Mucosa of descending colon (tissue), 3 donors: ENCODE measurements around the gene DNAAF2. TPM values are rescaled to one million over a fixed set of nuclear protein-coding genes. Genes with fewer than 3 reads are reported as not detected.

Source experiments
- ATAC-seq: fragments of 200-7000 bp; cut with Tn5 transposase; one replicate; pipeline ENCODE4 v1.9.1; 2020; ENCODE audit warnings: mild to moderate bottlenecking, moderate library complexity
- DNase-seq, 3 donors: peaks; one replicate each; pipeline ENCODE4 v3.0.0-alpha.2; 2020
- H3K36me3 ChIP-seq: fragments of 200-600 bp; one replicate; pipeline ENCODE4 v1.8.0; 2021; ENCODE audit warnings: low read depth, mild to moderate bottlenecking
- H3K4me1 ChIP-seq: fragments of 200-600 bp; one replicate; pipeline ENCODE4 v1.8.0; 2021; ENCODE audit warnings: low read depth, mild to moderate bottlenecking
- H3K4me3 ChIP-seq: fragments of 200-600 bp; one replicate; pipeline ENCODE4 v1.8.0; 2021; ENCODE audit warnings: mild to moderate bottlenecking
- H3K9me3 ChIP-seq: fragments of 200-600 bp; one replicate; pipeline ENCODE4 v1.8.0; 2021; ENCODE audit warnings: mild to moderate bottlenecking
- CTCF ChIP-seq: fragments of 200-600 bp; IDR thresholded peaks from one replicate; pipeline ENCODE4 v1.8.0; 2022; ENCODE audit warnings: antibody characterized with exemption, mild to moderate bottlenecking
- intact Hi-C, 2 donors: fragments of 100-400 bp; cut with DNase I in 1 of 2; cut with micrococcal nuclease in 1 of 2; formaldehyde crosslinking; loops; one replicate each; pipeline versions ENCODE4 v1.11.0 to v1.11.1; 2022; cut with DNase I, micrococcal nuclease
- total RNA-seq, 3 donors: library from RNA; stranded (reverse); fragmentation: NEBNext Ultra II Directional in 2 of 3; extraction: Animal tissue kit (Norgen Biotek cat#: 25700) in 2 of 3; gene quantifications; one replicate each; pipeline versions ENCODE4 v1.2.1 to v1.2.4, GENCODE V29; 2021 to 2023
- donor health status: DM: no; HTN: no; CAD: no; lungs with moderate emphysema.
- donor health status: DM: no; HTN: no; CAD: no.
- donor health status: DM: no; HTN: yes; CAD: no.

Gene DNAAF2
- total RNA-seq, 3 donors from 2014 or later: 6.6 to 8.8 (median 6.8) TPM

GRCh38 chr14:49584058-49584457, 51.0 kb downstream of the DNAAF2 start:
- no peak for ATAC-seq
- no peak overlapping the region for H3K4me3 ChIP-seq
- peaks cover 4% of the 10 kb centered on the region for H3K36me3 ChIP-seq
- H3K9me3 ChIP-seq: no peaks in the 10 kb centered on the region
- TF ChIP-seq CTCF: no peak
- intact Hi-C loops: no loop called here
- peak in 1 of 3 donors; percentile 11 for DNase-seq
- peaks cover 14% of the 10 kb centered on the region for H3K4me1 ChIP-seq

GRCh38 chr14:49583629-49584028, 51.4 kb downstream of the DNAAF2 start:
- intact Hi-C loops: no loop called here
- Histone ChIP-seq H3K36me3 (peaks cover 4% of the 10 kb centered on the region), H3K4me3 (no peak overlapping the region), H3K4me1 (peaks cover 14% of the 10 kb centered on the region), H3K9me3 (no peaks in the 10 kb centered on the region)
- no peak for DNase-seq
- no peak for ATAC-seq
- TF ChIP-seq CTCF: no peak

- Histone ChIP-seq H3K4me3 (no peak overlapping the region), H3K4me1 (peaks cover 14% of the 10 kb centered on the region), H3K36me3 (peaks cover 4% of the 10 kb centered on the region), H3K9me3 (no peaks in the 10 kb centered on the region)
- ATAC-seq (no peak), DNase-seq (no peak)
- TF ChIP-seq CTCF: no peak
- intact Hi-C loops: no loop called here
Observed at GRCh38 chr14:49582113-49582977, 52.7 kb downstream of the DNAAF2 start.

GRCh38 chr14:49581209-49582112, 53.6 kb downstream of the DNAAF2 start:
- Histone ChIP-seq H3K4me3 (no peak overlapping the region), H3K36me3 (peaks cover 4% of the 10 kb centered on the region), H3K4me1 (peaks cover 14% of the 10 kb centered on the region), H3K9me3 (no peaks in the 10 kb centered on the region)
- DNase-seq: no peak
- TF ChIP-seq CTCF: no peak
- intact Hi-C loops: no loop called here
- ATAC-seq: no peak

- Histone ChIP-seq H3K9me3 (no peaks in the 10 kb centered on the region), H3K36me3 (no peaks in the 10 kb centered on the region), H3K4me1 (peaks cover 14% of the 10 kb centered on the region), H3K4me3 (no peak overlapping the region)
- intact Hi-C loops: no loop called here
- no peak for DNase-seq
- no peak for TF ChIP-seq CTCF
- peak; percentile 20 for ATAC-seq
Observed at GRCh38 chr14:49579841-49580240, 55.2 kb downstream of the DNAAF2 start.
